ENCODE measurements around the gene PPP4C.
"Not testable (repeated sequence)": the region's sequence is repeated elsewhere in the genome, so short reads cannot be mapped to it uniquely, and the experiment has no call there.

PPP4C gene

DNA sequence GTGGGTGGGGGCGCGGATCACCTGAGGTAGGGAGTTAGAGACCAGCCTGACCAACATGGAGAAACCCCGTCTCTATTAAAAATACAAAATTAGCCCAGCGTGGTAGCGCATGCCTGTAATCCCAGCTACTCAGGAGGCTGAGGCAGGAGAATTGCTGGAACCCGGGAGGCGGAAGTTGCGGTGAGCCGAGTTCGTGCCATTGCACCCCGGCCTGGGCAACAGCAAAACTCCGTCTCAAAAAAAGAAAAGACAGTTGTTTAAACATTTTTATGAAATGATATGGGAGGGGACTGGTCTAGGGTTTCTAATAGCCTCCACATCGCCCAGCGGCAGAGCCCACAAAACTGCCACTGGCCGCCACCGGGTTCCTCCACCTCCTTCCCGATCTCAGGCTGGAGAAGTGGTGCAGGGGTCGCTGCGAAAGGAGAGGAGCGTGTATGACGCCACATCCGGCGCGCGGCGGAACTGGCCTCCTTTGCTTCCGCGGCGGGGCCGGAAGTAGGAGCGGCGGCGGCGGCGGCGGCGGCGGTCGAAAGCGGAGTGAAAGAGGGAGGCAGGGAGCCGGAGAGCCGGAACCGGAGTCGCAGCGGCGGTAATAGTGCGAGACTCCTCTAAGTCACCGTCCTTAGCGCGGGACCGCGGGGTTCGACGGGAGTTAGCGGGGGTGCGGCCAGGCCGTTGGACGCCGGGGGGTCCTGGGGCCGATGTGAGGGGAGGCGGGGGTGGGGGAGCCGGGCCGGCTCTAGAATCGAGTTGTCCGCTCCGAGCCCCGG is at the start of gene PPP4C:
Gene PPP4C (plus strand): TSS at position 492 of the 773 bp plus-strand sequence. CDS start 384 bp downstream, outside the sequence.
- DNase-seq = peak; percentile 81 to 84

DNA sequence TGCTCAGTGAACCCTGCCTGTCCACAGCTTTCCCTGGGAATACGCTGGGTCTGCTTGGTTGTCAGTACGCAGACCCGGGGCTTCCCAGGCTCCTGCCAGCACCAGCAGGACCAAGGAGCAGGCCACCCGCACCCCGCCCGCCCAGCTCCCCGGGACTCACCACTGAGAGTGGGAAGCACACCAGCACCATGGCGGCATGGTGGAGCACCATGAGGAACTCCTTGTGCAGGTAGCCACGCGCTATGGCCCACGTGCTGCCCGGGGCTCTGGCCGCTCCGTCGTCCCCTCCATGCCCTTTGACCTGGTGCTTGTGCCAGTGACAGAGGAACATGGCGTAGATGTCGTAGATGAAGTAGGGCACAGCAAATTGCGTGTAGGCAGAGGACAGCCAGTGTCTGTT is 49.3 kb upstream of the PPP4C start:
- DNase-seq = no peak

DNA sequence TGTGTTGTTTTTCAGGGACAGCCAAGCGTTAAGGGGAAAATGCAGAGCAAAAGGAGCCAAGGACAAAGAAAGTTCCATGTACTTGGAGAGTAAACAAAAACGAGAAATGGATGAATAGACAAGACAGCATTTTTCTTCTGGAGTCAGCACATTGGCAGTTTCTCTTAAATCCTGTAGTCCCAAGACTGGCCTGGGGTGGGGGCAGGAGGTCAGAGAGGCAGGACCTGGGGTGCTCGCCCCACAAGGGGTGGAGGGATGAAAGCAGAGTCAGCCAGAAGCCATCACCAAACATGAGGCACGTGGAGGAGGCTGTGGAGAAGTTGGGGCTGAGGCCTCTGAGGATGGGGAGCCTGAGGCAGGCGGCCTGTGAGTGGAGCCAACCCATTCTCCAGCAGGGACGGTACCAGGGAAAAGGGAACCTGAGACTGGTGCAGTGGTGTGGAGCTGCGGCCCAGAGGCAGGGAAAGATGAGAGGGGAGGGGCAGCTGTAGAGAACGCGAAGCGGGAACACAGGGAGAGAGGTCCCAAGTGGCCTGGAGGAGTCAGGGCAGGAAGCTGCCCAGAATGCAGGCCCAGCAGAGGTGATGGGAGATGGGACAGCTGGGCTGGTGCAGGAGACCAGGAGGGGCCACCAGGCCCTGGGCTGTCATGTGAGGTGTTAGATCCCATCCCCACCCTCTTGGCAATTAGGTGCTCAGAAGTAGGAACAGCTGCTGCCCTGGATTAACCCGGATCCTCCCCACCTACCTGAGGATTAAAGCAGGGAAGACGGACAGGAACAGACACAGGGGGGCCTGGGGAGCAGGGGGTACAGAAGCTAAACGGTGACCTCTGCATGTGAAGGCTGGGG is 48.0 kb upstream of the PPP4C start:
- DNase-seq = no peak

DNA sequence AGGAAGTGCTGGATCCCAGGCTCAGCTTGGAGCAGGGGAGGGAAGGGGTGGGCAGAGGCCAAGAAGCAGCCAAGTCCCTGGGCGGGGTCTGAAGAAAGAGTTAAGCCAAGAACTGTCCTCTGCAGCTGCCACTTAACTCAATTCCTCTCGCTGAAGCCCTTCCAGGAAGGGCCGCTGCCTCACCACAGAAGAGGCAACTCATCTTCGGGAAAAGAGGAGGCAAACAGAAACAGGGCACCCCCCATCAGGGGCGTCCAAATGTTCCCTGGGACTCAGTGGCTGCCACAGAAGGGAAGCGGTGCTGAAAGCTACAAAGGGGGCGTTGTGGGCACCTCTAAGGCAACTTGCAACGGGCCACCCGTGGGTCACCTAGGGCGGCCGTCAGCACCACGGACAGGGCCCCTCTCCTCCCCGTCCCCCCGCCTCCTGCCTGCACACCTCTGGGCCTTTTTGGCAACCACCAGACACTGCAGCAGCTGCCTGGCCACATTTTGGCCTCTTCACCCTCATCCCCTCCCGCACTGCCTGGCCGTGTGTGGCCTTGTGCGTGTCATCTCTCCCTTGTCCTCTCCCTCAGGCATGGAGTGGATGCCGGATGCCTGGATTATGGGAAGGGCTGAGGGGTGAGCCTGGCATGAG is 47.2 kb upstream of the PPP4C start:
- no peak for DNase-seq

DNA sequence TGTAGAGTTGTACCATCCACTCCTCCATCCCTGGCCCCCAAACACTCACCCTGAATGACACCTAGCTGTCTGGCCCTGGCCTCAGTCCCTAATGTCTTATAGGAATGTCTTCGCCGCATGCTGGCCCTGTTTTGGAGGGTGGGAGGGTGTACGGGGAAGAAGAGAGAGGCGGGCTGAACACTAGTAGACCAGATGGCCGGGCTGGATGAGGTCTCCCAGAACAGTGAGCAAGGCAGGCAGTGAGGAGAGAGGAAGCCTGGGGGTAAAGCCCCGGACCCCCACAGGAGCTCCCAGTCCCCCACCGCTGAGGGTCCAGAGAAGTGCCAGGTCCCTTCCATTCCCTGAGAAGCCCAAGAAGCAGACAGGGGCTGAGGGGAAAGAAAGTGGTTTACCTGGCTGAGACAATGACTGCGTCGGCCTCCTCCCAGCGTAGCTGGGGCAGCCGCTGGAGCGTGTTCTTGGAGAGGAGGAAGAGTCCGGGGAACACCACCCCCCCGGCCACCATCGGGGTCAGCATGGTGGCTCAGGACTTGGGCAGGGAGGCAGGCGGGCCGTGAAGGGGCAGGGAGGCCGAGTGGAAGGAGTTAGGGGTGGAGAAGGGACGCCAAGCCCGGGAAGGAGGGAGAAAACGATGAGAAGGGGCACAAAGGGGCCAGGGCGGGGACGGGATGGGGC is 45.6 kb upstream of the PPP4C start:
- no peak for DNase-seq

DNA sequence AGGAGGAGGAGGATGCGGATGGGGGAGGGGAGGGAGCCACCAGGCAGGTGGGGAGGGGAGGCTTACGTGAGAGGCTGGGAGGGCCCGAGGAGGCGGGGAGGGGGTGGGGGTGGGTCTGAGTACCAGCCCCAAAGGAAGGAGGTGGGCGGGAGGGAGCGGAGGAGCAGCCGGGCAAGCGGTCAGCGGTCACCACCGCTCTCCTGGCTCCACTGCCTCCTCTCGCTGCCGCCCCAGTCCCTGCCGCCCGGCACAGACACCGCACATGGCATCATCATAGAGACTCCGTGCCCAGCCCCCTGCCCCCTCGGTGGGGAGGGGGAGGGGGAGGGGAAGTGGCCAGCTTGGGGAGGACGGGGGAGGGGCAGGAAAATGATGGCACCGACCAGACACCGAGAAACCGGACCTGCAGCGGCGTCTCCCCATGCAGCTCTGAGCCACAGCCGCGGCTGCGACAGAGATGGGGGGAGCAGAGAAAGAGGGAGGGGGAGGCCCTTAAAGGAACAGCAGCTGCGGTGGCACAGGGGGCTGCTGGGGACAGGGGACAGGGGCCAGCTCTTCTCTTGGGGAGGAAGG is 44.9 kb upstream of the PPP4C start, which contains the start of gene TLCD3B:
Gene TLCD3B (minus strand): TSS at position 431 of the 573 bp plus-strand sequence. CDS start 744 bp downstream, outside the sequence.
- DNase-seq = no peak

DNA sequence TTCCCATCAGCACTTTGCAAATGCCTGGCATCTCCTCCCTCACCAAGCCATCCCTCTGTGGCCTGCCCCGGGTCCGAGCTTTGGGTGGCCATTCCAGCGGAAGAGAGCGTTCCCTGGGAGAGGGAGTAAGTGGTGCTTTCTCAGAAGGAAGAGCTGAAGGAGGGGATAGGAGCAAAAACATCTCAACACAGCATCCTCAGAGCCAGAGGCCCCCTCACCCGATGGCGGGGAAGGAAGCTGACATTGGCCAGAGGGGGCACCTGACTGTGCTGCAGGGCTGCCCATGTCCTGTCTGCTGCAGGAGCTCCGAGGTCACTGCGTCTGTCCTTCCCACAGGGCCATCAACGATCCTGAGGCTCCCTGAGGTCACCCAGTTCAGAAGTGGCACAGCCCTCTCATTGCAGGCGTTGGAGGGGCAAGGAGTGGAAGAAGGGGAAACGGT is 44.3 kb upstream of the PPP4C start:
- no peak for DNase-seq

DNA sequence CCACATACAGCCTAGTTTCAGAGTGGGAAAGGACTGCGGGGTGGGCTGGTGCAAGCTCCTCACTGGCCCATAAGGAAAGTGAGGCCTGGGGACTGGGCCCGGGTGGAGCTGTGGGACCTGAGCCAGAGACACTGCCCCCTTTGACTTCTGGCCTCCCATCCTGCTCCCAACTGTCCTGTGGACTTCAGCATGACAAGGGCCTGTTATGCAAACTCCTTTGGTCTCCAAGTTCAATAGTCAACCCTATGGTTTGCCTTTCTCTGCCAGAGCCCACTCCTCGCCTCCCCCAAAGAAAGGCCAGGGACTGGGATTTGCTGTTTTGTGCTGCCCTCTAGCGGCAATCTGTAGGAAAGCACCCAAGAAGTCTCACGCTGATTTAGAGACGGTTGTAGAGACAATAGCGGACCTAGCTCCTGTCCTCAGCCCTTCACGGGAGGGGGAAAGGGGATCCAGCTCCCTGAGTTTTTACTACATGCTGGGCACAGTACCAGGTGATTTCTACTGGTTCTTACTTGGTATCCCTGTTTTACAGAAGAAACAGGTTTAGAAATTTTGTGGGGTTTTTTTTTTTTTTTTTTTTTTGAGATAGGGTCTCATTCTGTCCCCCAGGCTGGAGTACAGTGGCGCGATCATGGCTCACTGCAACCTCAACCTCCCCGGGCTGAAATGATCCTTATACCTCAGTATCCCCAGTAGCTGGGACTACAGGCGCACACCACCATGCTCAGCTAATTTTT is 43.5 kb upstream of the PPP4C start:
- DNase-seq = peak; percentile 50 to 61

DNA sequence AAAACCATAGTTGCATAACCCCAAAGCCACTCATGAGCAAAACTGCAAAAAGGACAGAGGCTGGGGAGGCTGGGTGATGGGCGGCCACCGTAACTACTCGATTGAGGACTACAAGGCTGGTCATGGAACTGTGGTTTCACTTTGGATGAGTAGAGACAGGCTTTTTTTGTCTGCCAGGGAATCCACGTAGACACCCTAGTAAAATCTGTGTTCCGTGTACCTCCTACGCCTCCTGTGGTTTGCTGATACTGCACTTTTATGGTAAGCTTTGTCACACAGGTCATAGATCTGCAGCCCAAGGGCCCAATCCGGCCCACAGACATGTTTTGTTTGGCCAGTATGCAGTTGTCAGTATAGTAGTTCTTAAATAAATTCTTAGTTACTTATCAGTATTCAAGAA is 42.5 kb upstream of the PPP4C start:
- no peak for DNase-seq

DNA sequence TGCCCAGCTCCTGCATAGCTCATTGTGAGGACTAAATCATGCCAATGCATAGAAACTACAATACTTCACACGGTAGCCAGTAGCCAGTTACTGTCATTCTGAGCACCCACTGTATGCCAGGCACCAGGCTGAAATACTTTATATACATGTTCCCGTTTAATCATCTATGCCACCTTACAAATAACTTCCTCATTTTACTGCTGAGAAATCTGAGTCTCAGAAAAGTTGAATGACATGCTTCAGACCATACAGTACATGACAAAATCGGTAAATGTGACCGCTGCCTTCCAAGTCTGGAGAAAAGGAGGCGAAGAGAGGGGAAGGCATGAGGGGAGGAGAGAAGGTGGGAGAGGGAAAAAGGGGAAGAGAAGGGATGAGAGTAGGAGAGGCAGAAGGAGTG is 35.6 kb upstream of the PPP4C start:
- no peak for DNase-seq

DNA sequence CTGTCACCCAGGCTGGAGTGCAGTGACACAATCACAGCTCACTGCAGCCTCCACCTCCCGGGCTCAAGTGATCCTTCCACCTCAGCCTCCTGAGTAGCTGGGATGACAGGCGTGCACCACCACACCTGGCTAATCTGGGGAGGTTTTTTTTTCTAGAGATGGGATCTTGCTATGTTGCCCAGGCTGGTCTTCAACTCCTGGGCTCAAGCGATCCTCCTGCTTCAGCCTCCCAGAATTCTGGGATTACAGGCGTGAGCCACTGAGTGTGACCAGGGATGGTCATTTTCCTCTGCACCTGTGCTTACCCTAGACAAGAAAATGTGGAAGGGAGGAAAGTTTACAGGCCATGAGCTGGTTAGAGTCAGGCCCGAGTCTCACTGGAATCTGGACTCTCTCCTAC is 35.1 kb upstream of the PPP4C start:
- DNase-seq = not testable (repeated sequence)

DNA sequence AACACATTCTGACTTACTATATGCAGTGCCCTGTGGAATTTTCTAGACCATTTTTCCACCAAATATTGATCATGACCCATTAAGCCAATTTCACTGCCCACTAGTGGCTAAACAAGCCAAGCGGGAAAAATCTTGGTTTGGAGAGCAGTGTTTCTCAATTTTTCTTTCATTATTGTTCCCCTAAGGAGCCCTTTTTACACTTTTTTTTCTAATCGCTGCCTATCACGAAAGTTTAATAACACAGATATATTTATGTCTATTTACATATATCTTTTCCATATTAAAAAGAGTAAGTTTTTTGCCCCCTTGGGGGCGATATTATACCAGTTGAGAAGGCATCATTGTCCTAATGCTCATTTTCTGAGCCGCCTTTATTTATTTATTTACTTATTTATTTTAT is 34.0 kb upstream of the PPP4C start:
- no peak for DNase-seq

DNA sequence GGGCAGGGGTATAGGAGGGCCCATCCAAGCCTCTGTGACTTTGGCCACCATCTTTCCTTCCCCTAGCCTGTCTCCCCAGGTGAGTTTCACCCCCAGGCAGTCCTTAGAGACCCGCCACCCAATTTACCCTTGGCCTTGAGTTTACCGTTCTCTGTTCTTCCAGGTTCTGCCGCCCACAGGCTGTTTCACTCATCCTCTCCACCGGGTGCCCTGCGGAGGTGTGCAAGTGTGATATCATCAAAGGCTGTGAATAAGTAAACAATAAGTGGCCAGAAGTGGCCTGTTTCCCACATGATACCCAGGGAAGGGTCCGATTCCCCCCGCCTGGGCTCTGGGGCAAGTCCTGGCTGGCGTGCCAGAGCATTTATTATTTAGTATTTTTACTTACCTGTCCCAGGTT is 29.6 kb upstream of the PPP4C start:
- no peak for DNase-seq

DNA sequence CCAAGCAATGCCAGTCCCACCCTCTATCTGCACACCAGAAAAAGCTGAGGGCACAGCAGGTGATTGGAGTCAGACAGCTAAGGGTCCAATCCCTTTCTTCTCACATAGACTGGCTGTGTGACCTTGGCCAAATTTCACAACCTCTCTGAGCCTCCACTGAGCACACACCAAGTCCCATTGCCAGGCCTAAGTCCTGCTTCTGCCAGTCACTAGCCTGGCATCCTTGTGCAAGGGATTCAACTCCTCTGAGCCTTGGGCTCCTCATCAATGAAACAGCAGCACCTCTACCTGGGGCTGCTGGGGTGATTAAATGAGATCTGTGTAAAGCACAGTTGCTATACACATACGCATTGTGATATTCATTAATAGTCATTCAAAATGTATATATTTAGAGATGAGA is 29.2 kb upstream of the PPP4C start:
- no peak for DNase-seq

DNA sequence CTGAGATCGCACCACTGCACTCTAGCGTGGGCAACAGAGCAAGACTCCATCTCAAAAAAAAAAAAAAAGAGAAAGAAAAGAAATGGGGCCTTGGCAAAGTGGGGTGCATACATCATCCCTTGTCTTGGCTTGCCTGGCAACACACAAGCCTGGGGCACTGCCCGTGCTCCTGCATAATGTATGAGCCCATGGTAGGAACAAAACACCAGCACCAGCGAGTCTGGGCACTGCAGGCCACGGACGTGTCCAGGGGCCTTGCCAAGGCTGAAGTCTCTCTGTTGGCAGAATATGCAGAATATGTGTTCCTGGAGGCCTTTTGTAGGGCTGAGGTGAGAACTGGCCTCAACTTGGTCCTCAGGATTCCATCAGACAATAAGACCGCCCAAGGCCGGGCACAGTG is 25.9 kb upstream of the PPP4C start:
- no peak for DNase-seq

DNA sequence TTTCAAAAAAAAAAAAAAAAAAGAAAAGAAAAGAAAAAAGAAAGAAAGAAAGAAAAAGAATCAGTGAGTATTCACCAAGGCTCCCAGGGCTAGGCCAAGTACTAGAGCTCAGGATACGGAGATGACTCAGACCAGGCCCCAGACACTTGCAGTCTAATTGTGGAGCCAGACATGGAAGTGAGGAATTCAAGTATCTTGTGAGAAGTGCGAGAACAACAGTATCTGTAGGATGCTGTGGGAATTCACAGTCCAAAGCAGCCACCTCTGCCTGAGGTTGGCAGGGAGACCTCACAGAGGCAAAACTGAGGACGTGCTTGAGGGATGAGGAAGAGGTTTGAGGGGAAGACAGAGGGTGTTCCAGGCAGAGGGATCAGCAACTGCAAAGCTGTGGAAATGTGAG is 24.3 kb upstream of the PPP4C start:
- no peak for DNase-seq

DNA sequence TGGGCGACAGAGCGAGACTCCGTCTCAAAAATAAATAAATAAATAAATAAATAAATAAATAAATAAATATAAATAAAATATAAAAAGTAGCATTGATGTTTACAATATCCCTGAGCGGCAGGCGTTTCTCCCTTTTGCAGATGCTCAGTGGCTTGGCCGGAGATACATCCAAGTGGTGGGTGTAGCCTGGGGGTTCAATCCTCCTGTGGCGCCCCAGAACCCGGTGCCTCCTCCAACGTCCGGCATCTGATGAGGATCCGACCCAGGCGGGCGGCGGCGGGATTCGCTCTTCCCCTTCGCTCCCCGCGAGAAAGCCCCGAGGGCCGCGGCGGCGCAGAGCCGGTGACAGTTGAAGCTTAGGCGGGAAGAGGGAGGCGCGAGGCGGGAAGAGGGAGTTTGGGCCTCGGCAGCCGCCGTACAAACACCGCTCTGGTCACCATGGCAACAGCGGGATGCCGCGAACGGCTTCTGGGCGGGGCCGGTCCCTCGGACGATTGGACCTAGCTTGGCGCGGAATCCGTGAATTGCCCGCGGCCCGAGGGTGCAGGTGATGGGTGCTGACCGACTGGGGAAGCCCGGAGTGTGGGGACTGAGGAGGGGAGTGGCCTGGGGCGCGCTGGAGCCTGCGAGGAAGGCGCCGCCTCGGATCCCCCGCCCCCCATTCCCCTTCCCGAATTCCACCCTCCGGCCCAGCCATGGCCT is 23.0 kb upstream of the PPP4C start:
- DNase-seq = peak; percentile 89 to 91

DNA sequence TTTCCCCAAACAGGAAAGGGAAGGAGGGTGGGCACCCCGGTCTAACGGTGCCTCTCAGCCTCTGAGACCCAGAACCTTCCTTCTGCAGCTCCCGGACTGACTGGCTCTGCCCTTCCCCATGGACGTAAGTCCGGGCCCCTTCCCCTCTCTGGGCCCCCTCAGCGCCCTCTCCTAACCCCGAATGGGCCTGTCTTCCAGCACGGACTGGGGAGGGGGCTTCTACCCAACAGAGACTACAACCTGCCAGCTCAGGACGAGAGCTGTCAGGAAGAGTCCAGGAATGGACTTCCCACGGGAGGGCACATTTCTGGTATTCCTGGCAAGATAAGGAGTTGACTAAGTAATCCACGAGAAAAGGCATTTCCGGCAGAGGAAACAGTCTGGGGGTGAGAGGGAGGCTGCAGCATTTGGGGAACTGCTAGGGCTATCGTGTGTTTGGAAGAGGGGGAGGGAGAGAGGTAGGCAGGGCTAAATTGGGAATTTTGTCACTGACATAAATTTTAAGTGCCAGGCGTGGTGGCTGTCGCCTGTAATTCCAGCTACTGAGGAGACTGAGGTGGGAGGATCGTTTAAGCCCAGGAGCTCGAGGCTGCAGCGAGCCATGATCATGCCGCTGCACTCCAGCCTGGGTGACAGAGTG is 22.3 kb upstream of the PPP4C start:
- DNase-seq = no peak

DNA sequence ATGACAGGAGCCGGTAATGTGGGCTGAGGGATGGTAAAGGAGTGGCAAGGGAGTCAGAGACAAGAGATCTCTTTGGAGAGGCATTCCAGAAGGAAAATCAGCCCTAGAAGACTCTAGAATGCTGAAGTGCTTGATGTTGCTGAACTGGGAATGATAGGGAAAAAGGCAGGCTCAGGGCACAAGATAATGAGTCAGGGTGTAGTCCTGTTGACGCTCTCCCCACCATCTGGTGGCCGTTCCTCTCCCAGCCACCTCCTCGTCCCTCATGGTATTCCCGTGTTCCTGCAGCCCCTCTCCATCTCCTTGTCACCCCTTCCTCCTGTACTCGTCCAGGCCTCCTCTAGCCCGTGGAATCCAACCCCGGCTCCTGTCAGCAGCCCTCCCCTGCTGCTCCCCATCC is 21.3 kb upstream of the PPP4C start:
- no peak for DNase-seq

DNA sequence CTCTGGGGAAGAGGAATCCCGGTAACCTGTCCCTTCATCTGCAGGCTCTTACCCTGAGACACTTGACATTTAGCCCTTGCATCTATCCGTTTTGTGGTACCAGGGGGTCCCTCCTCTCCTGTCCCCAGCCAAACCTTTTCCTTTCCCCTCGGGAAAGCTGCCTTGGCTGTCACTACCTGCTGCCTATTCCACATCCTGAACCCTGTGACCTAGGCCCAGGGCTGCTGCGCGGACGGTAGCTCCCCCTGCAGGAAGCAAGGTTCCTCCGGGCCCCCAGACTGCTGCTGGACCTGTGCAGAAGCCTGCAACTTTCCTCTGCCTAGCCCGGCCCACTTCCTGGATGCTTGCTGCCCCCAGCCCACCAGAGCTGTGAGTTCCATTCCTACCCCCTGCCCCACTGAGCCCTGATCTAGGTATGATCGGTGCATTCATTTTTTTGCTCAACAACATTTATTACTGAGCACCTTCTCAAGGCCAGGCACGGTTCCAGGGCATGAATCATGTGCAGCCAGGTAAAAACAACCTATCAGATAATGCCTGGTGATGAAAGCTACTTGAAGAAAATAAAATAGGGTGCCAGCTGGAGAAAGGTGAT is 20.7 kb upstream of the PPP4C start:
- peak in 1 of 2 donors; percentile 49 for DNase-seq

Measured in activated CD4-positive, alpha-beta T cell treated with anti-CD3 and anti-CD28 coated beads for 4 hours (primary cell).